Measurements from ENCODE around the gene UGT1A9.

- TF ChIP-seq JUN (CRISPR knock-in tag; IDR thresholded peaks at IDR 0.05): no peak
- TF ChIP-seq EHMT2 (IDR thresholded peaks at IDR 0.05; ENCODE audit: borderline replicate concordance, low read depth, low read length): no peak
- TF ChIP-seq ZNF274 (CRISPR knock-in tag; IDR thresholded peaks at IDR 0.05): no peak
- TF ChIP-seq ZNF136 (CRISPR knock-in tag; IDR thresholded peaks at IDR 0.05; ENCODE audit: low read depth): no peak
- TF ChIP-seq TMF1 (CRISPR knock-in tag; IDR thresholded peaks at IDR 0.05; ENCODE audit: low read depth): no peak
- no peak for TF ChIP-seq KAT7 (CRISPR knock-in tag; IDR thresholded peaks at IDR 0.05; ENCODE audit: borderline replicate concordance)
- no peak for TF ChIP-seq ESRRA (CRISPR knock-in tag; IDR thresholded peaks at IDR 0.05; ENCODE audit: low read depth)
- TF ChIP-seq SNAPC2 (CRISPR knock-in tag; IDR thresholded peaks at IDR 0.05): no peak
- TF ChIP-seq SALL2 (CRISPR knock-in tag; IDR thresholded peaks at IDR 0.05): no peak
- no peak for TF ChIP-seq CTCF (CRISPR knock-in tag; IDR thresholded peaks at IDR 0.05)
- no peak for TF ChIP-seq ZNF512 (CRISPR knock-in tag; IDR thresholded peaks at IDR 0.05)
Measured at GRCh38 chr2:233789554-233789953, 117.9 kb downstream of the UGT1A9 start.
